IPS-15b (cell line): ENCODE results near the gene TRIM63.

Experiments
- H3K27me3 ChIP-seq: one replicate; pipeline ENCODE4 v1.6.1; 2013; ENCODE audit warnings: low read length; ENCODE audit not compliant: control insufficient read depth, insufficient read depth
- H3K36me3 ChIP-seq: one replicate; pipeline ENCODE4 v1.6.1; 2013; ENCODE audit warnings: low read length; ENCODE audit not compliant: control insufficient read depth, insufficient read depth
- H3K4me1 ChIP-seq: one replicate; pipeline ENCODE4 v1.6.1; 2013; ENCODE audit warnings: mild to moderate bottlenecking, low read length; ENCODE audit not compliant: control insufficient read depth, insufficient read depth
- H3K4me3 ChIP-seq: one replicate; pipeline ENCODE4 v1.5.1; 2013; ENCODE audit warnings: low read depth, low read length
- H3K9ac ChIP-seq: one replicate; pipeline ENCODE4 v1.6.1; 2013; ENCODE audit warnings: low read depth, mild to moderate bottlenecking, low read length
- H3K9me3 ChIP-seq: one replicate; pipeline ENCODE4 v1.6.1; 2013; ENCODE audit warnings: mild to moderate bottlenecking, low read length; ENCODE audit not compliant: control insufficient read depth, insufficient read depth

Gene TRIM63

DNA sequence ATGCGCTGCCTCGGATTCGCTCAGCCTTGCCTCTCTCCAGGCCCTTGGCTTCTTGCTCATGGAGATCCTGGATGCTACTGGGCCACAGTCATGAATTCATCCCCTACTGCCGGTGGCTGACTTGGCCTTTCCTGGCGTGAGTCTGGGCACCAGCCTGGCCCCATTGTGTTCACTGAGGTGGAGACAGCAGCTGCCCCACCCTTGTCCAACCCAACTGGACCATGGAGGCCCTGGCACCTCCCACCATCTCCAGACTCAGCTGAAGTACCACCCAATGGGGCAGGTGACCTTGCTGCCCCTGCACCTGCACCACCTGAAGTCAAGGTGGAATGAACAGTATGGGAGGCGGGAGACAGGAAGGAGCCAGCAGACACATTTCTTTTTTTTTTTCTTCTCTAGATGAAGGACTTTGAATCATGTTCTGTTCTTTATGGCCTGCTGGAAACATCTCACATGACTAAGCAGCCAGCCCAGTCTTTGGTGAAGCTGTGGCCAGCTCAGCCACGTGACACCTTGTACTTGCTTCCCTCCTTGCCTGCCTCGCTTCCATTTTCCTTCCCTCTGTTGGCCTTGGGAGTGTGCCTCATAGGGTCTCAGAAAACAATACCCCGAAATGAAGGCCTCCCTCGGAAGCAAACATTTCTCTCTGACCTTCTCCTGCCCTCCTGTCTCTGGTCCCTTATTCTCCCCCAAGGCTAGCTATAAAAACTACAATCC is 17.7 kb downstream of the TRIM63 start:
- no peak overlapping the region for H3K9ac ChIP-seq
- H3K27me3 ChIP-seq, result peaks cover 62% of the 10 kb centered on the region
- no peak overlapping the region for H3K4me3 ChIP-seq
- H3K4me1 ChIP-seq, result peaks cover 3% of the 10 kb centered on the region
- no peaks in the 10 kb centered on the region for H3K36me3 ChIP-seq
- no peaks in the 10 kb centered on the region for H3K9me3 ChIP-seq

DNA sequence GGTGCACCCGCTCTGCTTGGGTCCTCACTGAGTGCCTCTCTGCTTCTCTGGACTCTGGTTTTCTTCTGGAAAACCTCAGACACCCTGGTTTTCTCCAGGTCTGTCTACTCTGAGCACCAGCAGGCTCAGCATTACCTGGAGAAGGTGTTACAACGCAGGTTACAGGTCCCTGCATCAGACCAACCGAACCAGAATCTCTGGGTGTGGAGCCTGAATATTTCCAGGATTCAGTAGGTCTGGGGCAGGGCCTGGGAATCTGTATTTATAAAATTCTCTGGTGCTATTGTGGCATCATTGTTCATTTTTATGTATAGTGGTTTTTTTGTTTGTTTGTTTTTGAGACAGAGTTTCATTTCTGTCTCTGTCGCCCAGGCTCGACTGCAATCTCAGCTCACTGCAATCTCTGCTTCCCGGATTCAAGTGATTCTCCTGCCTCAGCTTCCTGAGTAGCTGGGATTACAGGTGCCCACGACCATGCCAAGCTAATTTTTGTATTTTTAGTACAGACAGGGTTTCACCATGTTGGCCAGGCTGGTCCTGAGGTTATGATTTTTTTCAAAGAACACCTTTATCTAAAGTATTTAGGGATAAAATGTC is 20.1 kb downstream of the TRIM63 start:
- Histone ChIP-seq H3K4me1 (no peaks in the 10 kb centered on the region), H3K4me3 (peak overlapping the region; percentile 56), H3K9me3 (no peaks in the 10 kb centered on the region), H3K27me3 (peaks cover 79% of the 10 kb centered on the region), H3K9ac (no peak overlapping the region), H3K36me3 (no peaks in the 10 kb centered on the region)

DNA sequence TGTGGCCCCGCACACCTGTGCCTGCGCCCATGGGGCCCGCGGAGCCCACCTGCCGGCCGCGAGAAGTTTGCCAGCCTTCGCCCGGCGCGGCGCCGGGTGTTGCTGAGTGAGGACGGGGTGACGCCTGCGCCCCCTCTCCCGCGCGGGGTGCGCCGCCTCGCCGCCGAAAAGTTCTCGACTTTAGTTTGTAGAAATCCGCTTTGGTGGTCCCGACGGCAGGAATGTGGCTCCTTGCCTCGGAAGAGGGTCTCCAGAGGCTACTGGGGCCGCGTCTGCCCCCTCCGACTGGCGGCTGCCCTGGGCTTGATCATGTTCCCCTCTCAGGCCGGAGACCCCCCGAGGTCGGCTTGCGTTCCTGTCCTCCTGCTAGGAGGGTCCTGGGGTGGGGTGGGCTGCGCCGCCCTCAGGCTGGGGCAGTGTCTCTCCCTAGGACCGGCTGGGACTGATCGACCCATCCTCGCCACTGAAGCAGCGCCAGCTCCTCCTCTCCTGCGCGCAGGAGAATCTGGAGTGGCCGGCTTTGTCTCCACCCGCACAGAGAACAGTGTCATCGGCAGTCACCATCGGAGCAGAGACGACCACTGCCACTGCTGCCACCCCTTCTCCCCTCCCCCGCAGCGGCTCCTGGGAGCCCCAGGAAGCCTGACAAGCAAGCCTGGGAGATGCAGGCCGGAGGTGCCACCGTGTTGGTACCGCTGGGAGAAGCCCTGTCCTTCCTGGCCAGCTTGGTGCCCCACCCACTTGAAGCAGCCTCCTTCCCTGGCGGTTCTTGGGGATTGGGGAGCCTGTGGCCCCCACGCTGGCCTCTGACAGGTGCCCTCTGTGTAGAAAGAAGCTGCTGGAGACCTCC is 21.0 kb downstream of the TRIM63 start:
- Histone ChIP-seq H3K9ac (no peak overlapping the region), H3K36me3 (no peaks in the 10 kb centered on the region), H3K9me3 (no peaks in the 10 kb centered on the region), H3K27me3 (peaks cover 87% of the 10 kb centered on the region), H3K4me3 (peak overlapping the region; percentile 56), H3K4me1 (no peaks in the 10 kb centered on the region)

DNA sequence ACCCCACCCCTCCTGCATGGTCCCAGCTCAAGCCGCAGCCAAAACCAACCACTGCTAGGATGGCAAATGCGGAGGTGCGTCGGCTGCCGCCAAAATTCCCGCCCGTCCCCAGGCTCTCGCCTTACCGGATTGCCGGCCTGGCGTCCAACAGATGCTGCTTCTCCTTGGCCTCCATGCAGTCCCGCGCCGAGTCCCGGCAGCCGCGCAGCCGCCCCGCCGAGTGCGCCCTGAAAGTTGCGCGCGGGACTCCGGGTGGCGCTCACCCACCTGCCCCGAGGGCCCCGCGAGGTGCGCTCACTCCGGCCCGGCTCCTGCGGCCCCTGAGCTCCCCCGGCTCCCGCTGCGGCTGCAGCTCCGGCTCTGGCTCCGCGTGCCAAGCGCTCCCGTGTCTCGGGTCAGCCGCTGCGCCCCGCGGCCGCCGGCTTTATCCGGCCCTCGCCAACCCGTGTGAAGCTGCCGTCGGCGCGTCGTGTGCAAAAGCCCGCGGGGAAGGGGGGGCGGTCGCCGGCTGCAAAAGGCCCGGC is 21.6 kb downstream of the TRIM63 start, which contains the start of gene SLC30A2:
TSS of gene SLC30A2 (minus strand) at position 397 of the 524 bp plus-strand sequence. CDS start at position 175, 222 bp downstream.
- Histone ChIP-seq H3K4me3 (peak within 1 kb of the TSS; percentile 56), H3K36me3 (no peaks in the 10 kb centered on the region), H3K4me1 (no peaks in the 10 kb centered on the region), H3K9ac (no peak within 1 kb of the TSS), H3K9me3 (no peaks in the 10 kb centered on the region), H3K27me3 (peaks cover 83% of the 10 kb centered on the region)

DNA sequence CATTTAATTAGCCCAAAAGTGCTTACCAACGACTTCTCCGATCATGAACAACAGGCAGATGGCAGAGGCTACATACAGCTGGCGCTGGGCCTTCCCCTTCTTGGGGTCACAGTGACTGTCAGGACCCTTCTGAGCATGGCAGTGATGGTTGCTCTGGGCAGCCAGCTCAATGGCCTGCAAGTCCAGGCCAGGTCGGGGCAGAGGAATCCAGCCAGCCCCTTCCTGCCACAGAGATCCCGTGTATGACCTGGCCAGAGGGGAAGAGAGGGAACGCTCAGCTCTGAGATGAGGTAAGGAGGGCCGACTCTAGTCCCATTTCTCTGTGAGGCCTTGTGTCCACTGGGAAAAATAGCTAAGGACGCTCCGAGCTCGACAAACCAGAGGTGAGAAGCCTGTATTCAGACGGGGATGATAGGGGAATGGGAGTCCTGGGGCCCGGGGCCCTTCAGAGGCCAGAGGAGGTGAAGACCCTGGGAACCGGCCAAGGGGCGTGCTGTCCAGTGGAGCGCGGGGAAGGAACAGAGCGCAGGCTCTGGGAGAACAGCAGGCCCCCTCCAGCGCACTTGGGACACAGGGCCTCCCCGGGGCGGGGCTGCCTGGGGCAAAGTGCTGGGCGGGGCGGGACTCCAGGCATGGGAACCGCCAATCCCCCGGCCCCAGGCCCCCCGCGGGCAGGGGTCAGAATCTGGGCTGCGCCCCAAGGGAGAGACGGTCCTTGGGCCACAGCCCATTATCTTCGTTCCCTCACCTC is 22.3 kb downstream of the TRIM63 start:
- Histone ChIP-seq H3K36me3 (no peaks in the 10 kb centered on the region), H3K27me3 (peaks cover 82% of the 10 kb centered on the region), H3K4me3 (peak overlapping the region; percentile 56), H3K4me1 (no peaks in the 10 kb centered on the region), H3K9me3 (no peaks in the 10 kb centered on the region), H3K9ac (no peak overlapping the region)

DNA sequence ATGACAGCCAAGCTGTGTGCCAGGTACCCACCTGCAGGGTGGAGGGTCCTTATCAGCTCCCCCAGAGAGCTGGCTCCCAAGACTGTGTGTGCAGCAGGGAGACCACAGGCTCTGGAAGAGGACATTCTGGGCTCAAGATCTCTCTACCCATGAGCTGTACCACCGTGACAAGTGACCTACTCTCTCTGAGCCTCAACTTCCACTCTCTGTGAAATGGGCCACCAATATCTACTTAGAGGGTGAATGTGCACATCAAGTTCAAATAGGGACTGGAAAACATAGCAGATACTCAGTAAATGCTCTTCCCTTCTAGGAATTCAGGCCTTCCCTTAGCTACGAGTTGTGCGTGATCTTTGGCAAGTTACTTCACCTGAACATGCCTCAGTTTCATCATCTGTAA is 23.0 kb downstream of the TRIM63 start:
- Histone ChIP-seq H3K4me3 (no peak overlapping the region), H3K9me3 (no peaks in the 10 kb centered on the region), H3K4me1 (no peaks in the 10 kb centered on the region), H3K36me3 (no peaks in the 10 kb centered on the region), H3K9ac (no peak overlapping the region), H3K27me3 (peaks cover 75% of the 10 kb centered on the region)

DNA sequence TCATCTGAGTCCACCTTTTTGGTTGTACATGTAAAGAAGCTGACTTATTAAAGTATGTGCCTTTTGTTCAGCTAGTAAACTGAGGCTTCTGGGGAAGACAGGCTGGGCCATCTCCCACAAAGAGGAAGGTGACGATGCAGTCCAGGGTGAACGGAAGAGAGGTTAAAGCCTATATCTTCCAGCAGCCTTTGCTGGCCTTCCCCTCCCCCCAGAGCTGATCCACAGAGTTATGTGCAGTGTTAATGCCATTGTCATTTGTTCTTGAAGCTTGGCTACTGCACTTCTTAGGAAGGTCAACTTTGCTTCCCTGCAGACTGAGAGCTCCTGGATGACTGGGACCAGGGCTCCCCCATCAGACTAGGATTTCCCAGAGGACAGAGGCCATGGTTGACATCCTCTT is 23.7 kb downstream of the TRIM63 start:
- H3K27me3 ChIP-seq, result peaks cover 69% of the 10 kb centered on the region
- H3K36me3 ChIP-seq, result no peaks in the 10 kb centered on the region
- H3K9me3 ChIP-seq, result no peaks in the 10 kb centered on the region
- H3K4me3 ChIP-seq, result no peak overlapping the region
- H3K4me1 ChIP-seq, result no peaks in the 10 kb centered on the region
- H3K9ac ChIP-seq, result no peak overlapping the region

DNA sequence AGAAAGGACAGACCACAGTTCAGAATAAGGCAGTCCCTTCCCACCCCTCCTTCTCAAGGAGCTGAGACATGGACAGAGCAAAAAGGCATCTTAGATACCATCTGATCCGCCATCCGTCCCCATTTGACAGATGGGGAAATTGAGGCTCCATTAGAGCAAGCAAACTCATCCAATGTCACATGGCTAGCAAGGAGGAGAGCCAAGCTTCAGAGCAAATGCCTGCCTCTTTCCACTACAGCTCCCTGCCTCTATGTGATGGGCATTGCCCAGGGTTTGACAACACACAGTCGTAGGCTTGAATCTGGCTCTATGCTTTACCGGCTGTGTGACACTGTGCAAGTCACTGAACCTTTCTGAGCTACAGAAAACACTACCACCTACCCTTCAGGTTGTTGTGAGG is 25.5 kb downstream of the TRIM63 start:
- Histone ChIP-seq H3K27me3 (peaks cover 58% of the 10 kb centered on the region), H3K9ac (no peak overlapping the region), H3K4me3 (no peak overlapping the region), H3K9me3 (no peaks in the 10 kb centered on the region), H3K4me1 (no peaks in the 10 kb centered on the region), H3K36me3 (no peaks in the 10 kb centered on the region)

DNA sequence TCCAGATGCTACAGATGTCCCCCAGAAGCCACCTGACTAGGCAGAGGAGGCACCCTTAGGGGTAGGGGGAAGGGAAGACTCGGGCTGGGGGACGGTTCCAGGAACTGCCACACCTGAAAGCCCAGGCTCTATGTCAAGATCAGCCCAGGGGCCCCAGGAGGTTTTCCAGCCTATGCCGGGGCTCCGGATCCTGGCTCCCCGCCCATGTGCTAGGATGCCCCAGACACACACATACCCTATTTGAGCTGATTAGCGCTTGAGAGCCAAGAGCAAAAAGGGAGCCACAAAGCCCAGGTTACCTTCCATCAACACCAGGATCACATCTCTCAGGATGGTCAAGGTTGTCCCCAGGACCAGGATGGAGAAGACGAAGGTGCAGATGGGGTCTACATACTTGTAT is 26.0 kb downstream of the TRIM63 start:
- H3K9ac ChIP-seq, result no peak overlapping the region
- no peak overlapping the region for H3K4me3 ChIP-seq
- H3K36me3 ChIP-seq, result no peaks in the 10 kb centered on the region
- peaks cover 58% of the 10 kb centered on the region for H3K27me3 ChIP-seq
- no peaks in the 10 kb centered on the region for H3K9me3 ChIP-seq
- H3K4me1 ChIP-seq, result no peaks in the 10 kb centered on the region

DNA sequence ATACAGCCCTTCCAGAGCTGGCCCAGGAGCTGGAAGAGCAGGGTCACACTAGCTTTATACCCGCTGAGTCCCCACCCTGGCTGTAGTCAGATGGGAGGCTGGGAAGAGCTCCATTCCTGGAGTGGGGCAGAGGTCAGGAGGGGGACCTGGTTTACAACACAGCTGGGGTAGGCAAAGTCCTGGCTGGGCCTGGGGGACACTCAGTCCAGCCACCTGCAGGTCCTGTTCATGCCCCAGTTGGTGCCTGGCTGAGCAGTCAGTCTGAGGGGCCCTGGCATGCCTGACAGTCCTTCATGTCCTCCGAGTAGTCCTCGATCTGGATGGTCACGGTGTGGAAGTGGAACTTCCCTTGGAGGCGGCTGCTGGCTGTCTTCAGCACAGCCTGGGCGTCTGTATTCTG is 28.5 kb downstream of the TRIM63 start:
- Histone ChIP-seq H3K9ac (no peak overlapping the region), H3K36me3 (no peaks in the 10 kb centered on the region), H3K4me3 (no peak overlapping the region), H3K27me3 (peaks cover 47% of the 10 kb centered on the region), H3K4me1 (peaks cover 3% of the 10 kb centered on the region), H3K9me3 (no peaks in the 10 kb centered on the region)

DNA sequence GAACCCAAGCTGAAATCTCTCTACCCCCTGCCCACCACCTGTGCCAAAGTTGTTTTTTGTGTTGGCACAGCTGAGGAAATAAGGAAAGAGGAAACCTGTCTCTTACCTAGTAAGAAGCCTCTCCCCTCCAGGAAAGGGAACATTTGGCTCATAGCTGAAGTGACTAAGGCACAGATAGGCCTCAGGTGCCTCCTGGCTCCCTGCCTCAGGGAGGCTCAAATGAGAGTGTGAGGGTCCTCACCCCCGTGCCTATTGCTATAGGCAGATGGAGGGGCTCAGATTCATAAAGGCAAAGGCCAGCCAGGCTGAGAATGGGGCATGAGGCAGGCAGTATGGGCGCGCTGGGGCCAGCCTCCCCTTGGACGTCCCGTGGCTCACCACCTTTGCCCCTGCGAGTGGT is 29.0 kb downstream of the TRIM63 start:
- Histone ChIP-seq H3K27me3 (peaks cover 47% of the 10 kb centered on the region), H3K36me3 (no peaks in the 10 kb centered on the region), H3K4me1 (peaks cover 3% of the 10 kb centered on the region), H3K9me3 (no peaks in the 10 kb centered on the region), H3K4me3 (no peak overlapping the region), H3K9ac (no peak overlapping the region)
